SW 1271 (cell line): Measurements from ENCODE around the gene RIC8B.
"Not testable (repeated sequence)": the region's sequence is repeated elsewhere in the genome, so short reads cannot be mapped to it uniquely, and the experiment has no call there.

ENCODE experiments used
- DNase-seq, 2 experiments: peaks; one replicate each; lab custom pipeline; 2025; lab: John Stamatoyannopoulos, UW

Gene RIC8B

DNA sequence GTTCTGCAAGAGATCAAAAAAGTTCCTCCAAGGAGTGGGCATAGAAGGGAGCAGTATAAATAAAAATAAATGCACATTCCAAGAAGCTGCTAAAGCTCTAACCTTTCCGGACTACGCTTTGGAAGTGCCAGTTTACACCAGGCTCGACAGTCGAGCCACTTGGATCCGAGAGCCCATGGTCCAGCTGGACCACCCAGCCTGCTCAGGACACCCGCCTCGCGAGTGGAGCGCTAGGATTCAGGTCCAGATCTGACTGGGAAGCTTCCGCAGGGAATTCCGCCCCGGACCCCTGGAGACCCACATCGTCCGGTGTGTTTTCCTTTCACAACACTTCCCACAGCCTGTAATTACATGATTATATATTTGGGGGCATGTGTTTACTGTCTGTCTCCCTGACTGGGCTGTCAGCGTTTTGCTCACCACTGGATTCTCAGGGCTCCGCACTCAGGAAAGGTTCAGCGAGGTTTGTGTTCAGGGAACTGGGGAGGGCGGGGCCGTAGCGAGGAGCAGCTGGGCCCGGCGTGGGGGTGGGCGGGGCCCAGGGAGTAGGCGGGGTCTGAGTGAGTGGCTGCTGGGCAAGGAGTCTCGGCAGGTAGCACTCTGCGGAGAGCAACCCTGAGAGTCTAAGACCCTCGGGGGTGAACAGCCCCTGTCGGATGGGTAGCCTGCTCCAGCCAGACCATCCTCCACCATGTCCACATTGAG lies 128.9 kb downstream of the RIC8B start:
- no peak for DNase-seq

DNA sequence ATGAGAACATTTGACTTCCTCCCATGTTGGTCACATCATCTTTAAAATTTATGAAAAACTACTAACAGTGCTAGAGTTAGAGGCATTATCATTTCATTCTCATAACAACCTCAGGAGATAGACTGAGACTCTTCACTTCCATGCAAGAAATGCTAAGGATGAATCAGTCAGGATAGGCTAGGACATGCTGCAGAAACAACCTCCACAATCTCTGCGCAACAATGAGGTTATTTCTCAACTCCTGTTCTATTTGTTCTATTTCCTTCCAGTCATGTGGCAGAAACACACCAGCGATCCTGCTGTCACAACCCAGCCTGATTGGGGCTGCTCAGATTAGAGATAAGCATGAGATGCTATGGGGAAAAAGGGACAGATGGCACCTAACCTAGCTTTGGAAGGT lies 132.2 kb downstream of the RIC8B start:
- no peak for DNase-seq

DNA sequence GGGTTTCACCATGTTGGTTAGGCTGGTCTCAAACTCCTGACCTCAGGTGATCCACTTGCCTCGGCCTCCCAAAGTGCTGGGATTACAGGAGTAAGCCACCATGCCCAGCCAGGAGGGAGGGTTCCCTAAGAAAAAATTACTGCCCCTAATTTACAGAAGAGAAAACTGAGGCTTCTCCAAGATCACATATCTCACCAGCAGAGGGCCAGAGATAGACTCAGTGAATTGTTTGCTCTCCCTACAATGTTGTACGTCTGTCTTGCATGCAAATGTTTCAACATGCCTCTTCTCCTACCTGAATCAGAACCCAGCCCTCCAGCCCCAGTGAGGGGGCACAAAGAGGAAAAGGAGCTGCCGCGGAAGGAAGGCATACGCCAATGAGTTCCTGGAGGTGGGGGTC lies 132.9 kb downstream of the RIC8B start:
- no peak for DNase-seq

DNA sequence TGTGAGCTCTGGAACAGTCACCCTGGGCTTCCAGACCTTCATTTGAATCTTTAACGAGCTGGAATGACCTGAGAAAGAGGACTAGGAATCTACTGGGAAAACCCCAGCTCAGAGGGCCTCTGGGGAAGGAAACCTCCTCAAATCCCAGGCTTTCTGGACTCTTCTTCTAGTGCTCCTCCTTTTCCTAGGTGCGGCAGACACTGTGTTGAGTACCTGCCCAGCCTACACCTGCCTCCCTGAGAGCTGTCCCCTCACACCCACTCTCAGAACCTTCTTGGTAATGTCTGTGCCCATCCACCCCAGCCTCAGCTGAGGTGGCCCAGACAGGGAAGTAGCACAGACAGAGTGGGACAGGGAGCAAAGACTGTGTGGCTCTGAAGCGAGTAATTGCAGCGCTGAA lies 133.4 kb downstream of the RIC8B start:
- DNase-seq, result no peak

DNA sequence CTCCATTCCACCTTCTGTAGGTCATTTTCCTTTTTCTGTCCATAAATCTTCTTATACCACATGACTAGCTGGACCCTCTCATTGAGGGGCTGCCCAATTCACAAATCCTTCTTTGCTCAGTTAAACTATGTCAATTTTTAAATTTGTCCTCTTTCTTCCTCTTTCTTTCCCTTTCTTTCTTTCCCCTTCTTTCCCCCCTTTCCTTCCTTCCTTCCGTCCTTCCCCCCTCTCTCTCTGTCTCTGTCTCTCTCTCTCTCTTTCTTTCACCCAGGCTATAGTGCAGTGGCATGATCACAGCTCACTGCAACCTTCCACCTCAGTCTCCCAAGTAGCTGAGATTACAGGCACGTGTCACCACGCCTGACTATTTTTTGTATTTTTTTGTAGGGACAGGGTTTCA lies 134.1 kb downstream of the RIC8B start:
- DNase-seq, result no peak

DNA sequence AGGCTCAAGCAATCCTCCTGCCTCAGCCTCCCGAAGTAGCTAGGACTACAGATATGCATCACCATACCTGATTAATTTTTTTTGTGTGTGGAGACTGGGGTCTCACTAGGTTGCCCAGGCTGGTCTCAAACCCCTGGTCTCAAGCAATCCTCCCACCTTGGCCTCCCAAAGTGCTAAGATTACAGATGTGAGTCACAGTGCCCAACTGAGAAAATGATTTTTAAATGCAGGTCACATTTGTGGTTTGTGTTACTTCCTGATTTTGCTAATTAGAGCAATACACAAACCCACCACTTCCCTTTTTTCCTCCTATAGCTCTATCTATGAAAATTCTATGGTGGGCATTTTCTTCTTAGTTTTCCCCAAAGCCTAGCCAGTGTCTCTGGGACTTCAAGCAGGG lies 135.7 kb downstream of the RIC8B start:
- DNase-seq, result no peak

DNA sequence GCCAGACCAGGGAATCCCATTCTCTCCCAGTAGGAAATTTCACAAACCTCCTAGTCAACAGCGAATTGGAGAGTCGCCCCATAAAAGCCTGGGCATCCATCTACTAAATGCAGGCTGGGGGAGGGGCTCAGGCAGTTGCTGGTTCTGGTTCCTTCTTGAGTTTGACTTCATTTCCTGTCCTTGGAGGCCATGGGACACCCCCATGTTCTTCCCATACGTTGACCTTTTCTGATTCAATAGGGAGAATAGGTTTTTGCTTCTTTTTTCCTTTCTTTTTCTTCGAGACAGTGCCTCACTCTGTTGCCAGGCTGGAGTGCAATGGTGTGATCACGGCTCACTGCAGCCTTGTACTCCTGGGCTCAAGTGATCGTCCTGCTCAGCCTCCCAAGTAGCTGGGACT lies 137.1 kb downstream of the RIC8B start:
- no peak for DNase-seq

DNA sequence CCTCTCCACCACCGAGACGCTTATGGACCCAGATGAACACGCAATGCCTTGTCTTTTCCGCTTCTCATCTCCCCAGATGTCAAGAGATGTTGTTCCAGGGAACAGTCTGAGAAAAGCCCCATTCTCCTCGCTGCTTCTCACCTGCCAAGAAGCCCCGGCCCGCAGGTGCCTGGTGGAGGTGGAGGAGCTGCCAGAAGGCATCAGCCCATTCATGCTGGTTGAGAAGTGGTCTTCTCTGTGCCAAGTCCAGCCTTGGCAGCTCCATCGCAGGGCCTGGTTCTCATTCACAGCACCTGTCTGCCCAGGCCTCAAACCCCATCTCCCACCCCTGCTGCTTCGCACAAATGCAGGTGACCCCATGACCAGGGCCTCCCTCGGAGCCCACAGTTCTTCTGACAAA lies 139.0 kb downstream of the RIC8B start:
- DNase-seq, result no peak

DNA sequence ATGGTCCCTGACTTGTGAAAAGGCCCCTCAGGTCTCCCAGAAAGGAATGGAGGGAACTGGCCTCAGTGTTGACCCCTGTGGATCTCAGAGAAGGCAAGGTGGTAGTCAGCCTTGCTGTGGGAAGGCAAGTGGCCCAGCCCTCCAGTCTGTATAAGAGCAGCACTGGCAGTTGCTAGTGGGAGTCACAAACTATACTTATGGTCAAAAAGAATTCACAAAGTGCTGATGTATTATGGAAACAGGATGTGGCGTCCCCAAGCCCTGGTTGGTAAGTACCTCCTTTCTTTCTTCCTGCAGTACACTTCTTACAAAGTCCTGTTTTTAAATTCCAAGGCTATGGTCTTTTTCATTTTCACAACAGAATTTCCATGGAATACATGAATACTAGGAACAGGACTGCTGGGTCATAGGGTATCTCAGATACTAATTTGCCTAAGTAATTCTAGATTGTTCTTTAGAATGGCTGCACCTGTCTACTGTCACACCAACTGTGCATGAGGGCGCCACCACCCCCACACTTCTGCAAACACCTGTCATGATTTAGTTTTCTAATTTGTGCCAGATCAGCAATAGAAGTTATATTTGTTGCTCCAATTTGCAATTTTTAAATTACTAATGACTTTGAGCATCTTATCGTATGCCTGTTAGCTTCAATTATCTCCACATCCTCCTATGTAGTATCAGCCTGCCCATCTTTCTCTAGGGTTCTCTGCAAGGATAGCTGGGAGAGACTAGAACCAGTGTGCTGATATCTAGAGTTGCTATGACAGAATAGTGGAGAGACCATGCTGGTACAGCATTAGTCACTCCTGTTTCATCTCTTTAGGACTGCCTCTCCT lies 140.5 kb downstream of the RIC8B start:
- DNase-seq, result no peak

DNA sequence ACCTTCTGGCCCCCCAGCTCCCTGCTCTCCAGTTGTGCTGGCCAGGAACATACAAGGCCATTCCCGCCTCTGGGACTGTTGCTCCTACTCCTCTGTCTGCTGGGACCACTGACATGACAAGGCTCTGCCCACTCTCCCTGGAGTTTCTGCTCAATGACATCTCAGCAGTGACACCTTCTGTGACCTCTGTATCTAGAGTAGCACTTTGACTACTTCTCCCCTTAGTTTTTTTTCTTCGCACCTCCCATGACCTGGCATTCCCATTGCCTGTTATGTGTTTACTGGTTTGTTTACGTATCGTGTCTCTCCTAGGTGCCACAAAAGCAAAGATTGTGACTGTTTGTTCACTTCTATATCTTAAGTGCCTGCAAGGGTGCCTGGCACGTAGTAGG lies 141.1 kb downstream of the RIC8B start:
- no peak for DNase-seq

DNA sequence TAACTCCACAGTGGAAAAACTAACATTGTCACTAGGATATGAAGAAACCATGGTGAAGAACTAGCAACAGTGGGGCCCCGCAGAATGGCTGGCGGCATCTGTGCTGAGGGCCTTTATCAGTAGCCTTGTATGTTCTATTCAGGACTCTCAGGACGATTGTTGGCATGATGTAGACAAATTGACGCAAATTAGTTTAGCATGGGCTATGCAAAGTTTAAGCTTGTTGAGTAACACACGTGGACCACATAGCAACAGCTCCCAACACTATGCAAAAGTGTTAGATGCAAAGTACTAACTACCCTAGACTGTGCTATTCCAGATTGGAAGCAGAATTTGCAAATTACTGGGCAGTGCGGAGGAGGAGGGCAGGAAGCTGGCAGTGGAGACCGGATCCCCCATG lies 143.0 kb downstream of the RIC8B start:
- DNase-seq, result no peak

DNA sequence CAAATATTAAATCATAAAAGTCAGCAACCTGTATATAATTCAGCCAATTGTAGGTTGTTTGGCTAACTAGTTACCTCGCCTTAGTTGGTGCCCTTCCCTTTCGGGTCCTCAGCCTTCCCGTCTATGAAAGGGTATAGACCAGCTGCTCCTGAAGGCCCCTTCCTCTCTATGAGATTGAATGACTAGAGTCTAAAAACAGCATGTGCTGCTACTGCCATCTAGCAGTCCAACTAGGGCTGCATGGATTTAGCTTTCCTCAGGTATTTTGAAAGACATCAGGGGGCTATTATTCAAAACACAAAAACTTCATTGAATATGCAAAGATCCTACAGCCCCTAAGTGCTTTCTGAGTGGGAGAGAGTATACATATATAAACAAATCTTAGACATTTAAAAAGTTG lies 144.3 kb downstream of the RIC8B start:
- DNase-seq, result peak in 1 of 2 experiments; percentile 2

DNA sequence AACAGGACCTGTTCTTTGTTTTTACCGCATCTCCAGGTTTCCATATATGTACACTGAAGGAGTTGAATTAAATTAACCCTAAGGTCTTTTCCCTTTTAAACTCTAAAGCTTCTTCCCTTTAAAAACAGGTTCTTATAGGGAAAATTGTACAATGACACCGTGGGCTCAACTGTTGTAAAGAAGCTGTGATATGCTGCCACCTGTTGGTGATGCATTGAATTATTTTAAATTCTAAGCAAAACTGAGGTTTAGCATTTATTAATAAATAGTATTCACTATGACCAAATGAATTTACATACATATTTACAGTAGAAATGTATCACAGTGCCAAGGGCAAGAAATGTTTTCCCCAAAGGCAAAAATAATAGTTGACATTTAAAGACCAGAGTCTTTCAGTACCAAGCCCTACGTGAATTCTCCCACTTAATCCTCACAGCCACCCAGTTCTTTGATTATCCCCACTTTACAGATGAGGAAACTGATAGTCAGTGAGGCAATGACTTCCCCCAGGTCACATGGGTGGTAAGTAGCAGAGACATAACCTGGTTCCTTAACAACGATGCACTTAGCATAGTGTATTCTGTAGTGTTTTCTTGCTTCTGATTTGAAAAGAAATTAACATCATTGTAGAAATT lies 145.5 kb downstream of the RIC8B start:
- DNase-seq, result peak in 1 of 2 experiments; percentile 43

DNA sequence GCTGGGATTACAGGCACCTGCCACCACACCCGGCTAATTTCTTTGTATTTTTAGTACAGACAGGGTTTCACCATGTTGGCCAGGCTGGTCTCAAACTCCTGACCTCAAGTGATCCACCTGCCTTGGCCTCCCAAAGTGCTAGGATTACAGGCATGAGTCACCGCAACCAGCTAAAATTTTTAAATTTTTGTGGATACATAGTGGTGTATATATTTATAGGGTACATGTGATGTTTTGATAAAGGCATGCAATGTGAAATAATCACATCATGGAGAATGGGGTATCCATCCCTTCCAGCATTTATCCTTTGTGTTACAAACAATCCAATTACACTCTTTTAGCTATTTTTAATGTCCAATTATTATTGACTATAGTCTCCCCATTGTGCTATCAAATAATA lies 147.5 kb downstream of the RIC8B start:
- DNase-seq, result not testable (repeated sequence)

DNA sequence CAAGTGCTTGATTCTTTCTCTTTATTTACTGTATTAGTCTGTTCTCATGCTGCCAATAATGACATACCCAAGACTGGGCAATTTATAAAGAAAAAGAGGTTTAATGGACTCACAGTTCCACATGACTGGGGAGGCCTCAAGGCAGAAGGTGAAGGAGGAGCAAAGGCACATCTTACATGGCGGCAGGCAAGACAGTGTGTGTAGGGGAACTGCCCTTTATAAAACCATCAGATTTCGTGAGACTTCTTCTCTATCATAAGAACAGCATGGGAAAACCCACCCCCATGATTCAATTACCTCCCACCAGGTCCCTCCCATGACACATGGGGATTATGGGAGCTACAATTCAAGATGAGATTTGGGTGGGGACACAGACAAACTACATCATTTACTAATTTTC lies 149.1 kb downstream of the RIC8B start:
- DNase-seq, result not testable (repeated sequence)

DNA sequence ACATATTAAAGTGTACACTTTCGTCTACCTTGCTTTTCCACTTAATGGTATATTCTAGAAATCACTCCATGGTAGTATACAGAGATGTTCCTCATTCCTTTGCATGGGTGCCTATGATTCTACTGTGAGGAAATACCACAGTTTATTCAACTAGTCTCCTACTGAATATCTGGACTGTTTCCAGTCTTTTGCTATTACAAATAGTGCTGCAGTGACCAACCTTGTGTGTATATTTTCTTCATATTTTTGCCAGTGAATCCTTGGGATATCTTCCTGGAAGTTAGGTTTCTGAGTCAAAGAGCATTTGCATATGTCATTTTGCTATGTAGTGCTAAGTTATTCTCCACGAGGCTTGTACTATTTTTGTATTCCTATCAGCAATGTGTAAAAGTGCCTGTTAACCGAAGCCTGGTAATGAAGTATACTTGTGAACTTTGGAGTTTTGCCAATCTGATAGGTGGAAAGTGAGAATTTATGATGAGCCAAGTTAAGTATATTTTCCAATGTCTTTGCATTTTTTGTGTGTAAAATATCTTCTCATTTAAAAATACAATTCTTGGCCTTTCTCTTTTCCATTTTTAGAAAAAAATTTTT lies 149.9 kb downstream of the RIC8B start:
- DNase-seq, result no peak

DNA sequence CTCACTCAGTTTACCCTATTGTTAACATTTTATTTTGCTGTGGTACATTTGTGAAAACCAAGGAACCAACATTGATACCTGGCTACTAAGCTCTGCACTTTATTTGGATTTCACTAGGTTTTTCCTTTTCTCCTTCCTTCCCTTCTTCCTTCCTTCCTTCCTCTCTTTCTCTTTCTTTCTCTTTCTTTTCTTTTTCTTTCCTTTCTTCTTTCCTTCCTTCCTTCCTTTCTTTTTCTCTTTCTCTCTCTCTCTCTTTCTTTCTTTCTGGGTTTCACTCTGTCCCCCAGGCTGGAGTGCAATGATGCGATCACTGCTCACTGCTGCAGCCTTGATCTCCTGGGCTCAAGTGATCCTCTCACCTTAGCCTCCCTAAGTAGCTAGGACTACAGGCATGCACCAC lies 152.2 kb downstream of the RIC8B start:
- no peak for DNase-seq

DNA sequence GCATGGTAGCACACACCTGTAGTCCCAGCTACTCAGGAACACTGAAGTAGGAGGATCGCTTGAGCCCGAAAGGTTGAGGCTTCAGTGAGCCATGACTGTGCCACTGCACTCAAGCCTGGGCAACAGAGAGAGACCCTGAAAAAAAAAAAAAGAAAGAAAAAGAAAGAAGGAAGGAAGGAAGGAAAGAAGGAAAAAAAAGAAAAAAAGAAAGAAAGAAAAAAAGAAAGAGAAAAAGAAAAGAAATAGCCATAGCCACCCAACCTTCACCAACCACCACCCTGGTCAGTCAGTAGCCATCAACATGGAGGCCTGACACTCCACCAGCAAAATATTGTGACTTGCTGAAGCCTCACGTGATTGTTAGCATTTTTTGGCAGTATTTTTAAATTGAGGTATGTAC lies 159.8 kb downstream of the RIC8B start:
- DNase-seq, result no peak
